A673 (cell line): Measurements from ENCODE around the gene VWF.

Source experiments
- EZH2 ChIP-seq: fragments of 200-600 bp; sonication (generic); IDR thresholded peaks from 2 replicates; pipeline ENCODE4 v1.6.1; 2017; ENCODE audit warnings: borderline replicate concordance, low read depth, mild to moderate bottlenecking, mixed read lengths, antibody characterized with exemption, low read length; ENCODE audit not compliant: poor library complexity, severe bottlenecking
- TF ChIP-seq, protein P1 (sequence below): fragments of 300-800, 200-600 bp; sonication (generic); conservative IDR thresholded peaks from 2 replicates; pipeline ENCODE4 v1.5.1; 2017; ENCODE audit warnings: low read depth, mild to moderate bottlenecking, antibody characterized with exemption, low read length, moderate library complexity, mixed read lengths

- TF ChIP-seq, protein P1, sequence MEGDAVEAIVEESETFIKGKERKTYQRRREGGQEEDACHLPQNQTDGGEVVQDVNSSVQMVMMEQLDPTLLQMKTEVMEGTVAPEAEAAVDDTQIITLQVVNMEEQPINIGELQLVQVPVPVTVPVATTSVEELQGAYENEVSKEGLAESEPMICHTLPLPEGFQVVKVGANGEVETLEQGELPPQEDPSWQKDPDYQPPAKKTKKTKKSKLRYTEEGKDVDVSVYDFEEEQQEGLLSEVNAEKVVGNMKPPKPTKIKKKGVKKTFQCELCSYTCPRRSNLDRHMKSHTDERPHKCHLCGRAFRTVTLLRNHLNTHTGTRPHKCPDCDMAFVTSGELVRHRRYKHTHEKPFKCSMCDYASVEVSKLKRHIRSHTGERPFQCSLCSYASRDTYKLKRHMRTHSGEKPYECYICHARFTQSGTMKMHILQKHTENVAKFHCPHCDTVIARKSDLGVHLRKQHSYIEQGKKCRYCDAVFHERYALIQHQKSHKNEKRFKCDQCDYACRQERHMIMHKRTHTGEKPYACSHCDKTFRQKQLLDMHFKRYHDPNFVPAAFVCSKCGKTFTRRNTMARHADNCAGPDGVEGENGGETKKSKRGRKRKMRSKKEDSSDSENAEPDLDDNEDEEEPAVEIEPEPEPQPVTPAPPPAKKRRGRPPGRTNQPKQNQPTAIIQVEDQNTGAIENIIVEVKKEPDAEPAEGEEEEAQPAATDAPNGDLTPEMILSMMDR, result no peak
- TF ChIP-seq EZH2, result no peak
Observed at GRCh38 chr12:6069437-6070093, 54.9 kb downstream of the VWF start.
